Measurements from ENCODE around the gene NBEAL2.
A peak's percentile ranks its signal among the peaks of the same experiment; 100 is the strongest.

The NBEAL2 gene

DNA sequence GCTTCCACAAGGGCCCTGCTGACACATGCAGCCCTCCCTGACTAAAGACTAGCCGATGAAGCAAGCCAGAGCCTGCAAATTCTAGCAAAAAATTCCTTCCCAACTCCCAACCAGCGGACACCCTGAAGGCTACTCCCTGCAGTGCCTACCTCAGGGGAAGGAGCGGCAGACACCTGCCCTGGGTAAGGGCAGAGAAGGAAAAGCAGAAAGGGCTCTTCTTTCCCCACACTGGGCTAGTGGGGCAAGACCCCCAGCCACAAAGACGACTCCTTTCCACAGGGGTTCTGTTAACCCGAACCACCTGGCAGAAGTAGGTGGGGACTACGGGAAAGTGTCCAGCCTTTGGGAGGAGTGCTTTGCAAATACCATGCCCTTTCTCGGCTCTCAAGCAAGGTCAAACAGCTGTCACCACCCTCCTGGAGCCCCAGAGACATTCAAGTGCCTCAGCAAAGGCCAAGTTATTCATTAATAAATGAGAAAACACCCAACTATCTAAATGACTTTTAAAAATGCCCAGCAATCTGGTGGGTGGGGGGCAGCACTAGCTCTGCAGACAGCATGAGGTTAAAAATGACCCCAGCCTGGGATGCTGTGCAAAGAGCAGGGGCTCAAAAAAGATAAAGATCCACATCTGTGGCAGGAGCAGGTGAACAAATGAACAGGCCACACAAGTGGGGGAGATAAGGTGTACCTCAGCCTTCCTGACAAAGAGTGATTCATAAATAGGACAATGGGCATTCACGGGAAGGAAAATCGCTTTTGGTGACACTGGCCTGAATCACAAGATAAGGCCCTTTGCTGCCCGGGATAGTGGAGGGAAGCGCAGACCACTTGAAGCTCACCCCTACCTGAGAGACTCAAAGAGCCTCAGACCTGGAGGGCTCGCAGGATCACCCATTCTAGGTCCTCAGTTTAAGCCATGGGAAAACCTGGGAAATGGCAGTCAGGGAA, 36.0 kb upstream of the NBEAL2 start:
- no peak for DNase-seq

DNA sequence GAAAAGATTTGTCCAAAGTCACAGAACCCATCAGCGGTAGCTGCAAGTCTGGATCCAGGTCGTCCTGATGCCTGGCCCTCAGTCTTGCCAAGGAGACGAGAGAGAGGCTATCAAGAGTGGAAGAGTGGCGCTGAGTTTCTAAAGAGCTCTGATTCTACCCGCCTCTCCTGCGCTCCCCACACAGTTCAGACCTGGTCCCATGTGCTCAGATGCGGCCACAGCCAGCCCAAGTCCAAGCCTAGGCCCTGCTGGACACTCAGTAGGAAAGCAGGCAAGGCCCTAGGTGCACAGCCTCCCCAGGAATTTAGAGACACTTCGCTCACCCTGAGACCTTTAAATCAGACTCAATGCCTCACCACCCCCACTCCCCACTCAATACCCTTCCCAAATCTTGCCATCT, 35.3 kb upstream of the NBEAL2 start:
- no peak for DNase-seq

DNA sequence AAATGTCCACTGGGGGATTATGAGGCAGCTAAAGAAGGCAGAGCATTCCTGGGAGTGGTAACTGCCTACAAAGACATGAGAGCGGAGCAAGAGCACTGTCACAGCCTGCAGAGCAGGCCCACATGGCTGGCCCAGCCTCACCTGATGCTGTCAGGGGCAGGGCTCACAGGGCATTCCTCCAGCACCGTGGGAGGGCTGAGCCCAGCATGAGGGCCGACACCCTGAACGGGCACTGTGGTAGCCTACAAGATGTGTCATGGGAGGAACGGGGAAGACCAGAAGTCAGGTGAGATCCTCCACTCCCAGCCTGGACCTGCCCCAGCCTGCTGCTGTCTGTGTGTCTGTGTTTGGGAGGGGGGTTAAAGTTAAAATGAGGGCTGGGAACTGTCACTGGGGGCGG, 33.0 kb upstream of the NBEAL2 start:
- DNase-seq, result no peak

DNA sequence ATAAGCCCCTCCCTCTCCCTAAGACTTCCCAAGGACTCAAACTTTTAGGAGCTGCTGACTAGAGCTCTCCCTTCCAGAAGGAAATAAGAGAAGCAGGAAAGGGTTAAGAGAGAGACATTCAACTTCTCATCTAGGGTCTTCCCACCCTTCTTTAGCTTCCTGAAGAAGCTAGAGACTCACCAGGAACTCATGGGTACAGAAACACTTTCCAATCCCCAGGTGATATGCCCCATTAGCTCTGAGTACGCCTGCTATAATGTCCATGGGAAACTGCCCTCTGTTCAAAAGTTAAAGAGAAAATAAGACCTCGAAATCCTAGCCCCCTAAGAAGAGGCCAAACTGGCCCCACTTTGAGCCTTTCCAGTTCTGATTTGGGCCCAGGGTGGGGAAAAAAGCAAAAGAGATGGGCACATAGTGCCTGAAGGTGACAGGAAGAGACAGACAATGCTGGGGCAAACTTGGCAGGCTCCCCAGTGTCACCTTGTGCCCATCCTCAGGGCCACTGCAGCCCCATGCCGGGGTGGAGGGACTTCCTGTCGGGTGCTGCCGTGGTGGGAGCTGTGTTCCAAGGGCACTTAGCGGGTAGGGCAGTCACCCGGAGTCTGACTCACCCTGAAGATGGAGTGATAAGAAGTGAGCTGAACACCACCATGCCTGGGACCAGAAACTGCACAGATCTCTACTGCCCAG, 32.5 kb upstream of the NBEAL2 start:
- no peak for DNase-seq

DNA sequence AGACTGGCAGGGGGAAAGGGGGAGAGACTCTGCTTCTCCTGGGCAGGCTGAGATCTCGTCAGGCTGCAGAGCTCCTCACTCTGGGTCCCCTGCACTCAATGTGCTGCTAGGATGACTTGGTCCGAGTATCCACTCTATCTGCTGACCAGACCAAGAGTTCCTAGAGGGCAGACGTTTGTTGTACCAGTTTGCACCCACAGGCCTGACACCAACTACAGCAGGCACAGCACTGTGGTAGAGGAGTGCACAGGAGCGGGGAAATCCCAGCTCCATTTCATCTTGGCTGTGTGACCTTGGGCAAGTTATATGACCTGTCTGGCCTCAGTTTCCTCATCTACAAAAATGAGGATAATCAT, 31.9 kb upstream of the NBEAL2 start:
- DNase-seq, result no peak

DNA sequence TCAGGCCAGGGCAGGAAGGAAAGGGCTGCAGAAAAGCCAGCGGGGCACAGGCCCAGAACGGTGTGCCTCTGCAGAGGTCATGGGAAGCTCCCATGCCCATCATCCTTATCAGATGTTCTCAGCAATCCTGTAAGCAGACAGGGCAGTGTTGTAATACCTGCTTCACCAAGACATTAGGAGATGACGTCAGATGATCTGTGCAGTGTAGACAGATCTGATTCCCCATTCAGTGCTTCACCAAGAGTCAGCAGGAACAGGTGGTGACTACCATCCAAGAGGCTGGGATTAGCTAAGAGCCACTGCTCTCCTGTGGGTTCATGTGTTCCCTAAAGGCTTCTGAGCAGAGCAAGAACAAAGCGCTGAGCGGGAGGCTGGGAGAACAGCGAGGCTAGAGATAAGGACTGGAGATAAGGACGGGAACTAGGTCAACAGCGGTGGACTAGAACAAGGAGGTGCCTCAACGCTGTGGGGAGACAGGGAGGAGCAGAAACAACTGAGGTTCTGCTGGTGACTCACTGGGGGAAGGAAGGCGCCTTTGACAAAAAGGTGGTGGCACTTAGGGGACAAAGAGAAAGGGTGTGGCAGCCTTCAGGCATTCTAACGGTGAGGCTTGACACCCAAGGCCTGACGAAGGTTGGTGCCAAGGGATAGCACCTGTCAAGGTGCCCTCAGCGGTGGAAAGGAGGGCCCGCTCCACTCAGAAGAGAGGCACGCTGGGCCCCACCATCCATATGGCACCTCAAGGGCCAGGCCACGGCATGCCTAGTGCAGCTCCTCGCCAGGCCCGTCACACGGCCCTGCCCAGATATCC, 31.3 kb upstream of the NBEAL2 start:
- DNase-seq, result no peak

DNA sequence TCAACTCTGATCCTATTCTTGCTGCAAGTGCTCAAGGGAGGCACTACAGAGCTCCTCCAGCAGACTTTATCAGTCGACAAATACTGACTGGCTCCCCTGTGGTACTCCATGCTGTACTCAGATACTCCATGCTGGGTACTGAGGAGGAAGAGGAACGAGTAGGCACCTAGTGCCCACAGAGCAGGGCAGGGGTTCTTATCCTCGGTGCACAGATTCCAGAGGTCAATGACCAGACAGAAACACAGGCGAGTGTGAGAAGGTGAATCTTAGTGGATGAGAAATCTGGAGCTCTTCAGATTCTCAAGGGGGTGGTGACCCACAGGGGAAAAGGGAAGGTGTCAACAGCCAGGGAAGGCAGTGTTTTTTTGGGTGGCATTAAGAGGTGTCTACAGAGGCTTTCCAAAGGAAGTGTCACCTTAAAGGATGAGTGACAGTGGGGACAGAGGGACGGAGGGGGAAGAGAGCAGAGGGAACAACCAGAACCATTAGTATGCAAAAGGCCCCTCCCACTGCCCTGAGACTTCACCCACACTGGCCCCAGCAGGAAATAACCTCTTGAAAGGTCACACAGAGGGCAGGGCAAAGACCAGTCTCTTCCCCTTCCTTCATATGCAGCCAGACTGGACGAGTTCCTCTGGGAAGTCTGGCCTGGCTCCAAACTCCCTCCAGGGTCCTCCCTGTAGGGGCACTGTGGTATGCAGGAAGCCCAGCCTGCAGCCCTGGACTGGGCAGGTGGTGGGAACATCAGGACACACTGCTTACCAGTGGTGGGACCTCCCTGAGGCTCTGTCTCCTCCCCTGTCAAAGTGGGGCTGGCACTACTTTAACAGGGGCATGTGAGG, 30.4 kb upstream of the NBEAL2 start:
- DNase-seq, result no peak

DNA sequence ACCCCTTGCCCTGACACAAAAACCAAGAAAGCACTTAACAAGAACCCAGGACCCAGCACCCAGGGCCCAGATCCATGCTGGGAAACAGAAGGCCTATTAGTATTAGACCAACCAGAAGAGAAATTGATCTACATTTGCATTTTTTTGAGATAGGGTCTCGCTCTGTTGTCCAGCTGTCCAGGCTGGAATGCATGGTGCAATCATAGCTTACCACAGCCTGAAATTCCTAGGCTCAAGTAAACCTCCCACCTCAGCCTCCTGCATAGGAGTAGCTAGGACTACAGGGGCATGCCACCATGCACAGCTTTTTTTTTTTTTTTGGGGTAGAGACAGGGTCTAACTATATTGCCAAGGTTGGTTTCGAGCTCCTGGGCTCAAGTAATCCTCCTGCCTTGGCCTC, 29.3 kb upstream of the NBEAL2 start:
- DNase-seq, result no peak

DNA sequence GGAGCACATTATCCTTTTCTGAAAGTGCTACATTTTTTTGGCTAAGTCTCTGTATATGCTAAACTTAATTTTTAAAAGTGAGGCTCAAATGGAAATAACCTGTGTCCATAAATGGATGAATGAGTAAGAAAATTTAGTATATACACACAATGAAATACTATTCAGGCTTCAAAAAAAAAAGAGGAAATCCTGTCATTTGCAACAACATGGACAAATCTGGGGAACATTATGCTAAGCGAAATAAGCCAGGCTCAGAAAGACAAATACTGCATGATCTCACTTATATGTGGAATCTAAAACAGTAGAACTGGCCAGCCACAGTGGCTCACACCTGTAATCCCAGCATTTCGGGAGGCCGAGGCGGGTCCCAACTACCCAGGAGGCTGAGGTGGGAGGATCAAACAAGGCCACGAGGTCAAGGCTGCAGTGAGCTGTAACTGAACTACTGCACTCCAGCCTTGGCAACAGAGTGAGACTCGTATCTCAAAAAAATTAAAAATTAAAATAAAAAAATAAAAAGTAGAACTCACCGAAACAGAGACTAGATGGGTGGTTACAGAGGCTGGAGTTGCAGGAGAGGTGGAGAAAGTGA, 28.7 kb upstream of the NBEAL2 start:
- no peak for DNase-seq

DNA sequence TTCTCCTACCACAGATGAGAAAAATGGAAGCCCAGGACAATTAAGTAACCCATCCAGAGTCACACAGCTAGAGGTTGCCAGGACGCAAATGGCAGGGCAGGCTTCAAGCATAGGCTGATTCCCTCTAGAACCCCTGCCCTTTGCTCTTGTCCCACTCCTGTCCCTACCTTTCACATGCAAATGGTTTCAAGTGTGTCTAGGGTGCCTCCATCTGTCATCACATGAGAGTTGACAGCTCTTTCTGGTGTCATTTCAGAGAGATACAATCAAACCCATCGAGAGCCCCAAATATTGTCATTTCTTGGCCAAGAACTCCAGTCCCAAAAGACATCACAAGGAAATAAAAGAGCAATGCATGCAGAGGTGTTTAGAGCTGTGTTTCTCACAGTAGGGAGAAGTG, 26.7 kb upstream of the NBEAL2 start:
- DNase-seq, result no peak

DNA sequence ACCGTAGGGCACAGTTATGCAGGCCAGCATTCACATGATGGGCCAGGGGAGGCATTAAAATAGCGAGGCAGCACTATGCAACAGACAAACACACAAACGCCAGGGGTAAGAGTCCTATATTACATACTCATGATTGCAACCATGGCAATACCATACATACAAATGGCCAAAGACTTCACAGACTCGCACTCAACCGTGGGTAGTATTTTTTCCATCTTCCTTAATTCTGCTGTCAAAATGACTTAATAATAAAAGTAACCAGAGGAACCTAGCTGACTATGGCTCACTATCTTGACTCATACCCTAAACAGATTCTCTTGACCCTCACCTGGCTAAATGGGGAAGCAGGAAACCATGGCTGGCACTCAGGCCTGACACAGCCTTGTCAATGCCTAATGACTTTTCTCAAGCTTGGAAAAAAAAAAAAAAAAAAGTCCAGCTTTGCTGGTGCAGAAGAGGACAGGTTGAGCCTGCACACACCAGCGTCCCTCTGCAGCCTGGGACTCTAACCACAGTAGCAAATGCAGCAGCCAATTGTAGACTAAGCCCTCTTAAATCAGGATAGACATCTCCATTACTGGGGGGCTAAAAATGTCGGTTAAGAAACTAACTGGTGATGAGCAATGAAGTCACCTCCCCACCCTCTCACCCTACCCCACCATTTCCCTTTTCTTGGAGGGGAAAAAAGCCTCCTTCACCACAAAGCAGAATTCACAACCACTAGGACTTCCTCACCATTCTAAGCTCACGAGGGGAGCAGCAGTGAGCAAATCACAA, 26.0 kb upstream of the NBEAL2 start:
- no peak for DNase-seq

DNA sequence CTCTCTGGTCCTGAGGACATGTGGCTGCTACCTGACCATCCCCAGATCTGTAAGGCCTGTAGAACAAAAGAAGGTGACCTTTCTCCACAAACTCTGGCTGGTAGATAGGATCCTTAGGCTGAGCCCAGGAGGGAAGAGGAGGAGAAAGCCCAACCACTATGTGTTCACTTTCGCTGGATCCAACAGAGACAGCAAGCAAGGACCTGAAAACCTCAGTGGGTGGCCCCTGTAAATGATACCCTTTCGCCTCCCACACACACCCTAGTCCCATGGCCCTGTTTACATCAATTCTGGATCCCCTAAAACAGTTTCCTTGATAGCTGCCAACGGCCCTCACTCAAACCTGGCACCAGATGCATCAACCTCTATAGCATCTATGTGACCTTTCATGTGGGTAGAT, 25.3 kb upstream of the NBEAL2 start:
- no peak for DNase-seq

DNA sequence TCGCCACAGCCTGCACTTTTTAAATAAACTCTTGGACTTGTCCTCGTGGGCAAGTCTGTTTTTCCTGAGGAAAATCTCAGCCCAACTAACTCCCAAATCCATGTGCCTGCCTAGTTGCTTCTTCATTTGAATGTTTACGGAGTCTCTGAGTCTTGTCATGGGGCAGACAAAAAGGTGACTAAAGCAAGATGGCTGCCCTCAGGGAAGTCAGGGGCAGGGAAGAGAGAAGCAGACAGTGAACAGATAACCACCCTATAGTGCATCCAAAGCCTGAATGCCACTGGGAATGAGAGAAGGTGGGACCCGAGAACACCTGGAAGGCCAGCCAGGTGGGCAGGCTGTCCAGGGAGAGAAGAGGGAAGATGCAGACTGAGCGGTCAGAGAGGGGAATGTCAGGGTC, 24.3 kb upstream of the NBEAL2 start:
- DNase-seq, result no peak

DNA sequence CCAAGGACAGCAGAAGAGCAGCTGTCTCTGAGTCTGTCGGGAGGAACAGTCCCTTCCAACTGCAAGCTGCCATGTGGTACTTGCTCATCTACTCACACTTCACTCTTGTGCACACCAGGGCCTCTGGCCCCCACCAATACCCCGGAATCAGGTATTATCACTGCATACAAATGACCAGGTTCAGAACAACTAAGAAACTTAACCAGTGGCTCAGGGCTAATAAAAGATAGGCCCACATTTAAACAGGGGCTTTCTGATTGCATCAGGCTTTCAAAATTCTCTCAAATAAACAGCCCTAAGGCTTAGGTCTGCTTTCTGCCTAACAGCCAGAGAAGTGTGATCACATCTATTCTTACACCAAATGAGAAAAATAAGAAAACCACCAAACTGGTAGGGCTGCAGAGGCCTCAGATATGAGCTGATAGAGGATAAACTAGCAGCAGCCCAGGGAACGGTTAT, 23.6 kb upstream of the NBEAL2 start:
- no peak for DNase-seq

DNA sequence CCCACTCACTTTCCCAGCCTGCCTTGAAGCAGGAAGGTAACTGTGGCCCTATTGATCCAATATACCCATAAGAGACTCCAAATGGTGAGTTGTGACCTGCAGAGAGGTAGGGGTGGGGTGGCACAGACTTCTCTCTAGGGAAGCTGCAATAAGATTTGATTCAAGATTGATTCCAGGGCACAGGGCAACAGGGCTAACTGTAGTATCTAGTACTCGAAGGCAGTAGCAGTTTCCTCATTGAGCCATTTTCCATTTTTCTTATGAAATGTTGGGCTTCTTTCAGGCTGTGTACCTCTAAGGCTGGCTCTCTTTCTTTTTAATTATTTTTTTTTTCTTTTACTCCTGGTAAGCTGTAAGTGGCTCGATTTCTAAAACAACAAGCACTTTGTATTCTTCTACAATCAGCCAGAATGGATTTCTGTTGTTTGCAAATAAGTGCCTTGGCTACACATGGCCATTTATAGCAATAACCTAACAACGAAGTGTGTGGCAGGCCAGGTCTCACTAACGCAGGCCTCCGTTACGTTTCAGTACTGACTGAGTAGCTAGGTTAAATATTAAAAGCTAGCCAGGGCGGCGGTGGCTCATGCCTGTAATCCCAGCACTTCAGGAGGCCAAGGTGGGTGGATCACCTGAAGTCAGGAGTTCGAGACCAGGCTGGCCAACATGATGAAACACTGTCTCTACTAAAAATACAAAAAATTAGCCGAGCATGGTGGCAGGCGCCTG, 22.2 kb upstream of the NBEAL2 start:
- DNase-seq, result no peak

DNA sequence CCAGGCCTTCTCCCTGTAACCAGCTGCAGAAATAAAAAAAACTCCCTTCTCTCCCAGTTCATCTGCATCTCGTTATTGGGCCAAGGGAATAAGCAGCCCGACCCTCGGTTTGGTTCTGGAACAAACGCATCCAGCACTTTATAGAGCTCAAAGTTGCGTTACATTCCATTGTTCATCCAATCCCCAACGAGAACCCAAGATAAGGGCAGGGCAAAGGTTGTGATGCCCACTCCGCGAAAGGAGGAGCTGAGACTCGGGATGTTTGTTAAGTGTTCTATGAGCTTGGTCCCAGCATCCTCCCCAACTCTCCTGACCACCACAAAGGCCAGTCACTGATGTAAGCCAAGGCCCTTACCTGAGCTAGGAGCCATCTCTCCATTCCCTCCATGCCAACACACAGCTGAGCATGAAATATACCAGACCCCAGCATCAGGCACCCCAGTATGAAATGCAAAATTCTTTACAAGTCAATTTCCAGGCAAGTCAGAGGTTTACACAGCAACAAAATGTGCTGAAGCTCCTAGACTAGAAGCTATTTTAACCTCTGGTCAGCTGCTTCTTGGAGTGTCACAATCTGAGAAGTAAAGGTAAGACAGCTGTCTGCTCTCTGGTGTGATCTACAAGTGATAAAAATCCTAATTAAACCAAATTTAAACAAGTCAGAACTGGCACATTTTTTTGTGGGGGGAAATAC, 20.9 kb upstream of the NBEAL2 start:
- DNase-seq, result no peak

DNA sequence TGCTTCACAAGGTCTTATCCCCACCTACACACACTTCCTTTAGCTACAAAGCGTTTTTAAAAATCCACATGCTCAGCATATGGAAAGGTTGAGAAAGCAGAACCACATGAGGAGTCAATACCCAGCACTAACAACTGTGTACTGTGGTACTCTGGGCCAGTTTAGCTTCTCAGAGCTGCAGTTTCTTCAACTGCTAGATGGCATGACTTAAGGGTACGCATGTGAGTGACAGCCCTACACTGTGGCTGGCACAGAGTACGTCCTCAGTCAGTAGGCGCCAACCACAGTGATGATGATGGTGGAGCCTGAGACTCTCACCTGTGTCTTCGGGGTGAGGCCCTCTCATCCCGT, 20.3 kb upstream of the NBEAL2 start:
- DNase-seq, result no peak

DNA sequence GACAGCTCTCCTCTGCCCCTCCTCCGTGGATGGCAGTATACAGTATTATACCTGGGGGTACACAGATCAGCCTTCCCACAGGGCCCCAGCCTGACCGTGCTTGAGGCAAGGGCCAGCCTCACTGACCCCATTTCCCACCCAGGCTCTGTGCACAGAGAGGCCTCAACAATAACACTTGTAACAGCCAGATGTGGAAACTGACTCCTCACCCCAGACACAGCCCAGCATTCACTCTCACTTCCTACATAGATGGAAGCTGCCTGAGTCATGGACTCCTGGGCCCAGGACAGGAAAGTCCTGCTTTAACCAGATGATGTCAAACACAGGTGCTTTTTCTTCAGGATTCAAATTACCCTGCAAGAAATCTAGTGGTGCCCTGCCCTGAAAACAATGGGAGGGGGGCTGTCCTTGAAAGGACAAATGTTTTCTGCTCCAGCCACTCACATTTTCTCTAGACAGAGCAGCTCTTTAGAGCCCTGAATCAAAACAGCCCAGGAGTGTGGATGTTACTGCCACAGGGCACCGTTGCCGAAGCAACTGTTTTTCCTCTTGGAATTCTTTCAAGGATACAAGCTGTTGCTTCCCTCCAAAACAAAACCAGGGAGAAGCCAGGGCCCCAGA, 19.3 kb upstream of the NBEAL2 start:
- peak in 1 of 2 experiments; percentile 11 for DNase-seq

DNA sequence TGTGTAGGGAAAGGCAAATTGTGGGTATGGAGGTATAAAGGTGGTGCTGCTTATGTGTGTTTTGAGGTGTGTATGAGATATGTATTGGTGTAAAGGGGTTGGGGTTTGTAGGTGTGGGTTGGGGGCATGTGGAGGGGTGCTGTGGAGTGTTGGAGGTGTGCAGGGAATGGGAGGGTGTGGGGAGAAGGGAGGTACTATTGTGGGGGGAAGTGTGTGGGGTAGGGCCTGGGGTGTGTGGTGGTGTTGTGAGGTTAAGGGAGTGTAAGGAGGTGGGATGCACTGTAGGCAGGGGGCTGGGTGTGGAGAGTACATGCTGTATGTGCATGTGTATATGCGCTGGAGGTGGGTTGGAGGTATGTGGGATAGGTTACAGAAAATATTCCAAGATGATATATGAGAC, 18.6 kb upstream of the NBEAL2 start:
- DNase-seq, result no peak

DNA sequence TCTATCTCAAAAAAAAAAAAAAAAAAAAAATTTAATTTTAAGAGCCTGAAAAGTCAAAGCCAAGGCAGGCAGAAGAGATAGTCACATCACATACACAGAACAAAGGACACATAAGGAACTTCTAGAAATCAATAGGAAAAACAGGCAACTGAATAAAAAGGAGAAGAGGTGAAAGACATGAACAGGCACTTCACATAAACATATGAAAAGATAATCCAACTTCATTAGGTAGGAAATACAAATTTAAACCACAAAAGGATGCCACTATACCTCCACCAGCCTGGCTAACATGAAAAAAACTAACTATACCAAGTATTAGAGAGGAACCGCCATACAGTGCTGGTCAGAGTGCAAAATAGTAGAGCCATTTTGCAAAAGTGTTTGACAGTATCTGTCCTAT, 17.0 kb upstream of the NBEAL2 start:
- no peak for DNase-seq

All from NCI-H446 (cell line).